Osteoblast (primary cell): ENCODE measurements around the gene MEF2A. TPM values are rescaled to one million over a fixed set of nuclear protein-coding genes. Genes with fewer than 3 reads are reported as not detected.

Experiments used
- DNase-seq: peaks from one replicate; pipeline ENCODE4 v3.0.0; 2011; ENCODE audit warnings: low spot score, mixed read lengths; ENCODE audit not compliant: insufficient read length; ENCODE audit errors: missing footprints
- H2AFZ ChIP-seq: 2 replicates; pipeline ENCODE4 v1.6.0; 2011; ENCODE audit warnings: mild to moderate bottlenecking, low read length
- H3K27ac ChIP-seq: 2 replicates; pipeline ENCODE4 v1.5.1; 2011; ENCODE audit warnings: mild to moderate bottlenecking, low read depth, low read length, moderate library complexity
- H3K27me3 ChIP-seq: 2 replicates; pipeline ENCODE4 v1.6.0; 2012; ENCODE audit warnings: mild to moderate bottlenecking, control low read depth, inconsistent platforms, low read length, moderate library complexity; ENCODE audit not compliant: insufficient read depth
- H3K36me3 ChIP-seq: 2 replicates; pipeline ENCODE4 v1.5.1; 2011; ENCODE audit warnings: mild to moderate bottlenecking, low read length, control low read depth, moderate library complexity; ENCODE audit not compliant: insufficient read depth
- H3K4me1 ChIP-seq: 2 replicates; pipeline ENCODE4 v1.5.1; 2011; ENCODE audit warnings: mild to moderate bottlenecking, low read length, control low read depth, moderate library complexity; ENCODE audit not compliant: insufficient read depth
- H3K4me2 ChIP-seq: 2 replicates; pipeline ENCODE4 v1.6.0; 2011; ENCODE audit warnings: mild to moderate bottlenecking, low read length; ENCODE audit not compliant: insufficient read depth
- H3K4me3 ChIP-seq: fragments of 200-600 bp; sonication (generic); 3 replicates; pipeline ENCODE4 v1.5.1; 2012; ENCODE audit warnings: mild to moderate bottlenecking, low read length, inconsistent platforms; ENCODE audit not compliant: insufficient read depth
- H3K79me2 ChIP-seq: 2 replicates; pipeline ENCODE4 v1.6.0; 2012; ENCODE audit warnings: mild to moderate bottlenecking, low read length, control low read depth, inconsistent platforms; ENCODE audit not compliant: insufficient read depth
- H3K9me3 ChIP-seq: 2 replicates; pipeline ENCODE4 v1.5.1; 2011; ENCODE audit warnings: low read depth, low read length, control low read depth
- H4K20me1 ChIP-seq: 2 replicates; pipeline ENCODE4 v1.6.0; 2012; ENCODE audit warnings: mild to moderate bottlenecking, low read length, control low read depth; ENCODE audit not compliant: insufficient read depth
- total RNA-seq: library from RNA; depleted of rRNA; stranded (reverse); fragments of >200 nt; gene quantifications from 2 replicates; pipeline ENCODE4 v1.2.3, GENCODE V29; 2012
- TF ChIP-seq, protein P1 (sequence below): IDR thresholded peaks from 2 replicates; pipeline ENCODE4 v1.5.1; 2011; ENCODE audit warnings: mild to moderate bottlenecking, low read depth, low read length, moderate library complexity; ENCODE audit errors: extremely low read depth

Gene MEF2A
- total RNA-seq, 1 donor, result 55.4 TPM

GRCh38 chr15:99603828-99604227 lies 38.0 kb downstream of the MEF2A start:
- H4K20me1 ChIP-seq, result peaks cover 14% of the 10 kb centered on the region
- H3K4me1 ChIP-seq, result peaks cover 10% of the 10 kb centered on the region
- H3K4me3 ChIP-seq, result no peak overlapping the region
- H2AFZ ChIP-seq, result no peak overlapping the region
- H3K36me3 ChIP-seq, result peaks cover 9% of the 10 kb centered on the region
- peaks cover 96% of the 10 kb centered on the region for H3K79me2 ChIP-seq
- TF ChIP-seq, protein P1, sequence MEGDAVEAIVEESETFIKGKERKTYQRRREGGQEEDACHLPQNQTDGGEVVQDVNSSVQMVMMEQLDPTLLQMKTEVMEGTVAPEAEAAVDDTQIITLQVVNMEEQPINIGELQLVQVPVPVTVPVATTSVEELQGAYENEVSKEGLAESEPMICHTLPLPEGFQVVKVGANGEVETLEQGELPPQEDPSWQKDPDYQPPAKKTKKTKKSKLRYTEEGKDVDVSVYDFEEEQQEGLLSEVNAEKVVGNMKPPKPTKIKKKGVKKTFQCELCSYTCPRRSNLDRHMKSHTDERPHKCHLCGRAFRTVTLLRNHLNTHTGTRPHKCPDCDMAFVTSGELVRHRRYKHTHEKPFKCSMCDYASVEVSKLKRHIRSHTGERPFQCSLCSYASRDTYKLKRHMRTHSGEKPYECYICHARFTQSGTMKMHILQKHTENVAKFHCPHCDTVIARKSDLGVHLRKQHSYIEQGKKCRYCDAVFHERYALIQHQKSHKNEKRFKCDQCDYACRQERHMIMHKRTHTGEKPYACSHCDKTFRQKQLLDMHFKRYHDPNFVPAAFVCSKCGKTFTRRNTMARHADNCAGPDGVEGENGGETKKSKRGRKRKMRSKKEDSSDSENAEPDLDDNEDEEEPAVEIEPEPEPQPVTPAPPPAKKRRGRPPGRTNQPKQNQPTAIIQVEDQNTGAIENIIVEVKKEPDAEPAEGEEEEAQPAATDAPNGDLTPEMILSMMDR, result no peak
- no peaks in the 10 kb centered on the region for H3K9me3 ChIP-seq
- no peak for DNase-seq
- H3K4me2 ChIP-seq, result no peak overlapping the region
- H3K27ac ChIP-seq, result peak overlapping the region; percentile 29
- H3K27me3 ChIP-seq, result no peaks in the 10 kb centered on the region

- Histone ChIP-seq H3K79me2 (peaks cover 93% of the 10 kb centered on the region), H3K4me3 (no peak overlapping the region)
Observed at GRCh38 chr15:99604865-99605264, 39.1 kb downstream of the MEF2A start.

DNA sequence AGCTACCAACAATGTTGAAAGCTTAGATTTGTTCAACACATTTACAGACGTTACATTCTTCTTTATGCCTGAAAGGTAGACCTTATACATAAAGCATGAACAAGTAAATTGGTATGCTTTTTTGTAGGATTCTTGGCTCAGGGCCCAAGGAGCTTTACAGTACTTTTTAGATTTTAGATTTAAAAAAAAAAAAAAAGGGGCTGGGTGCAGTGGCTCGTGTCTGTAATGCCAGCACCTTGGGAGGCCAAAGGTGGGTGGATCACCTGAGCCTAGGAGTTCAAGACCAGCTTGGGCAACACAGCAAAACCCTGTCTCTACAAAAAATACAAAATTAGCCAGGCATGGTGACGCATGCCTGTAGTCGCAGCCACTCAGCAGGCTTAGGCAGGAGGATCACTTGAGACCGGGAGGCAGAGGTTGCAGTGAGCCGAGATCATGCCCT lies 39.7 kb downstream of the MEF2A start:
- H2AFZ ChIP-seq, result no peak overlapping the region
- H3K4me2 ChIP-seq, result no peak overlapping the region
- no peak overlapping the region for H3K27ac ChIP-seq
- peaks cover 2% of the 10 kb centered on the region for H3K36me3 ChIP-seq
- H3K27me3 ChIP-seq, result no peaks in the 10 kb centered on the region
- no peaks in the 10 kb centered on the region for H3K9me3 ChIP-seq
- peaks cover 89% of the 10 kb centered on the region for H3K79me2 ChIP-seq
- no peak for DNase-seq
- peaks cover 12% of the 10 kb centered on the region for H4K20me1 ChIP-seq
- TF ChIP-seq, protein P1, result no peak
- H3K4me3 ChIP-seq, result no peak overlapping the region
- H3K4me1 ChIP-seq, result peaks cover 10% of the 10 kb centered on the region

More at GRCh38 chr15:99604865-99605264, 39.1 kb downstream of the MEF2A start:
- DNase-seq, result no peak
- Histone ChIP-seq H3K27me3 (no peaks in the 10 kb centered on the region), H3K36me3 (peaks cover 8% of the 10 kb centered on the region), H3K4me1 (peaks cover 10% of the 10 kb centered on the region), H2AFZ (no peak overlapping the region), H3K9me3 (no peaks in the 10 kb centered on the region), H3K4me2 (no peak overlapping the region), H3K27ac (no peak overlapping the region), H4K20me1 (peaks cover 12% of the 10 kb centered on the region)
- TF ChIP-seq, protein P1, result no peak

DNA sequence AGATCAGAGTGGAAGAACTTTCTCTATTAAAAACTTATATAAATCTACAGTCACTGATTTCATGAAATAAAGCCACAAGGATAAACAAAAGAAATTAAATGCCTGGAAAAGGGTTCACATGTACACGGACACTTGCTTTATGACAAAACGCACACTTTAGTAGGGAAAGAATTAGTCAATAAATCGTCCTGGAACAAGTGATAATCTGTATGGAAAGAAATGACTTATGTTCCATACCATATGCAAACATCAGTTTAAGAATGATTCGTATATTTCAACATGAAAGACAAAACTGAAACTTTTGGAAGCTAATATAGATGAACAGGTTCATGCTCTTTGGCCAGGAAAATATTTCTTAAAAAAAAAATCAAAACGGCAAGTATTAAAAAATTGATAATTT lies 40.2 kb downstream of the MEF2A start:
- TF ChIP-seq, protein P1, result no peak
- Histone ChIP-seq H2AFZ (no peak overlapping the region), H3K36me3 (no peaks in the 10 kb centered on the region), H3K4me1 (peaks cover 10% of the 10 kb centered on the region), H3K79me2 (peaks cover 89% of the 10 kb centered on the region), H3K4me2 (no peak overlapping the region), H3K27me3 (no peaks in the 10 kb centered on the region), H3K9me3 (no peaks in the 10 kb centered on the region), H3K4me3 (no peak overlapping the region), H4K20me1 (peaks cover 12% of the 10 kb centered on the region), H3K27ac (no peak overlapping the region)
- no peak for DNase-seq
